GM18861 (cell line): ENCODE data around the gene AFAP1L2.

Experiments used
- ATAC-seq: cut with Tn5 transposase; IDR thresholded peaks from one replicate; pipeline ENCODE4 v1.9.1; 2021; ENCODE audit not compliant: unreplicated experiment

Gene AFAP1L2

GRCh38 chr10:114412907-114413797, 8.8 kb upstream of the AFAP1L2 start:
- no peak for ATAC-seq

GRCh38 chr10:114408968-114409444, 4.7 kb upstream of the AFAP1L2 start:
- no peak for ATAC-seq

GRCh38 chr10:114408112-114408967, 4.0 kb upstream of the AFAP1L2 start:
- ATAC-seq = no peak

- ATAC-seq = no peak
Observed at GRCh38 chr10:114406455-114406854, 2.2 kb upstream of the AFAP1L2 start.

- ATAC-seq = no peak
Observed at GRCh38 chr10:114405011-114405350, 679 bp upstream of the AFAP1L2 start.

GRCh38 chr10:114403541-114404161, 651 bp downstream of the AFAP1L2 start:
- ATAC-seq = no peak

- no peak for ATAC-seq
Observed at GRCh38 chr10:114402871-114403540, 1.3 kb downstream of the AFAP1L2 start.

- no peak for ATAC-seq
Observed at GRCh38 chr10:114402233-114402632, 2.1 kb downstream of the AFAP1L2 start.

- ATAC-seq = no peak
Observed at GRCh38 chr10:114401195-114401791, 3.0 kb downstream of the AFAP1L2 start.

GRCh38 chr10:114400091-114400490, 4.2 kb downstream of the AFAP1L2 start:
- ATAC-seq = no peak

GRCh38 chr10:114399576-114399975, 4.7 kb downstream of the AFAP1L2 start:
- no peak for ATAC-seq

- no peak for ATAC-seq
Observed at GRCh38 chr10:114398587-114399331, 5.5 kb downstream of the AFAP1L2 start.

GRCh38 chr10:114397651-114398145, 6.6 kb downstream of the AFAP1L2 start:
- no peak for ATAC-seq

- no peak for ATAC-seq
Observed at GRCh38 chr10:114396464-114396863, 7.8 kb downstream of the AFAP1L2 start.

- no peak for ATAC-seq
Observed at GRCh38 chr10:114395366-114396022, 8.8 kb downstream of the AFAP1L2 start.

- ATAC-seq = no peak
Observed at GRCh38 chr10:114394531-114394930, 9.8 kb downstream of the AFAP1L2 start.

- no peak for ATAC-seq
Observed at GRCh38 chr10:114393886-114394285, 10.4 kb downstream of the AFAP1L2 start.

GRCh38 chr10:114393482-114393881, 10.8 kb downstream of the AFAP1L2 start:
- no peak for ATAC-seq
